ENCODE data around the gene PRPF31.

The PRPF31 gene

GRCh38 chr19:54108496-54108895, 7.1 kb upstream of the PRPF31 start:
- Histone ChIP-seq H2BK15ac (ENCODE audit: low read length) (no peak overlapping the region), H3K4me1 (ENCODE audit: control insufficient read depth in 2 of 2, insufficient read depth in 1 of 2, low read depth in 1 of 2, low read length in 2 of 2) (no peaks in the 10 kb centered on the region), H3K9ac (ENCODE audit: low read depth, low read length, poor library complexity) (no peak overlapping the region), H2BK120ac (ENCODE audit: low read depth, low read length) (no peak overlapping the region), H3K23ac (ENCODE audit: low read depth, low read length, poor library complexity) (no peak overlapping the region), H3K14ac (ENCODE audit: low read length) (no peak overlapping the region), H4K91ac (ENCODE audit: low read depth, low read length, poor library complexity) (no peak overlapping the region), H3K27ac (replicated peaks; ENCODE audit: low read length) (no peak overlapping the region), H3K79me1 (ENCODE audit: low read depth, low read length) (peaks cover 1% of the 10 kb centered on the region), H3K4ac (ENCODE audit: low read length) (no peak overlapping the region), H3K18ac (ENCODE audit: low read length) (no peak overlapping the region), H3K27me3 (ENCODE audit: control insufficient read depth in 3 of 3, insufficient read depth in 3 of 3, low read depth in 1 of 3, low read length in 3 of 3) (no peaks in the 10 kb centered on the region), H3K4me2 (ENCODE audit: insufficient read depth, low read length, poor library complexity, severe bottlenecking) (no peak overlapping the region), H3K9me3 (replicated peaks in 1 of 2; ENCODE audit: control insufficient read depth in 2 of 2, insufficient read depth in 1 of 2, low read depth in 1 of 2, low read length in 2 of 2) (no peaks in the 10 kb centered on the region), H2AFZ (ENCODE audit: low read length) (no peak overlapping the region), H2BK12ac (ENCODE audit: low read length) (no peak overlapping the region), H3K36me3 (replicated peaks in 1 of 2; ENCODE audit: control insufficient read depth in 2 of 2, insufficient read depth in 2 of 2, low read length in 2 of 2) (peaks cover 48 to 72% of the 10 kb centered on the region in 2 donors), H3K4me3 (ENCODE audit: low read length in 2 of 2) (no peak overlapping the region), H2AK5ac (ENCODE audit: low read depth, low read length) (no peak overlapping the region), H4K8ac (ENCODE audit: low read depth, low read length) (peak overlapping the region; percentile 48), H2BK5ac (ENCODE audit: low read length) (peak overlapping the region; percentile 78)
- no peak for DNase-seq (ENCODE audit: low spot score)
- no CpG with 5 or more reads among the region's 7 CpGs for WGBS, 2 donors (ENCODE audit: extremely low coverage in 2 of 2, insufficient read length in 2 of 2, insufficient replicate concordance in 1 of 2)

GRCh38 chr19:54109651-54110050, 5.9 kb upstream of the PRPF31 start:
- WGBS, 2 donors (ENCODE audit: extremely low coverage in 2 of 2, insufficient read length in 2 of 2, insufficient replicate concordance in 1 of 2) = no CpG with 5 or more reads among the region's 6 CpGs
- Histone ChIP-seq H3K14ac (ENCODE audit: low read length) (no peak overlapping the region), H3K79me1 (ENCODE audit: low read depth, low read length) (peaks cover 3% of the 10 kb centered on the region)

GRCh38 chr19:54114340-54115108, 1.0 kb upstream of the PRPF31 start:
- Histone ChIP-seq H3K4me3 (ENCODE audit: low read length in 2 of 2) (peak overlapping the region; percentile 64 to 91), H3K23ac (ENCODE audit: low read depth, low read length, poor library complexity) (peak overlapping the region; percentile 48), H4K91ac (ENCODE audit: low read depth, low read length, poor library complexity) (no peak overlapping the region), H3K9me3 (replicated peaks in 1 of 2; ENCODE audit: control insufficient read depth in 2 of 2, insufficient read depth in 1 of 2, low read depth in 1 of 2, low read length in 2 of 2) (no peaks in the 10 kb centered on the region), H3K4ac (ENCODE audit: low read length) (no peak overlapping the region), H3K79me1 (ENCODE audit: low read depth, low read length) (peaks cover 11% of the 10 kb centered on the region), H2AFZ (ENCODE audit: low read length) (peak overlapping the region; percentile 92), H2BK15ac (ENCODE audit: low read length) (no peak overlapping the region), H2BK12ac (ENCODE audit: low read length) (no peak overlapping the region), H2BK5ac (ENCODE audit: low read length) (peak overlapping the region; percentile 71), H2AK5ac (ENCODE audit: low read depth, low read length) (peak overlapping the region; percentile 10), H3K4me2 (ENCODE audit: insufficient read depth, low read length, poor library complexity, severe bottlenecking) (peak overlapping the region; percentile 80), H3K36me3 (replicated peaks in 1 of 2; ENCODE audit: control insufficient read depth in 2 of 2, insufficient read depth in 2 of 2, low read length in 2 of 2) (peaks cover 21 to 52% of the 10 kb centered on the region in 2 donors), H2BK120ac (ENCODE audit: low read depth, low read length) (no peak overlapping the region), H3K27ac (replicated peaks; ENCODE audit: low read length) (no peak overlapping the region), H4K8ac (ENCODE audit: low read depth, low read length) (no peak overlapping the region), H3K27me3 (ENCODE audit: control insufficient read depth in 3 of 3, insufficient read depth in 3 of 3, low read depth in 1 of 3, low read length in 3 of 3) (no peaks in the 10 kb centered on the region), H3K9ac (ENCODE audit: low read depth, low read length, poor library complexity) (peak overlapping the region; percentile 79), H3K18ac (ENCODE audit: low read length) (peak overlapping the region; percentile 27), H3K14ac (ENCODE audit: low read length) (no peak overlapping the region), H3K4me1 (ENCODE audit: control insufficient read depth in 2 of 2, insufficient read depth in 1 of 2, low read depth in 1 of 2, low read length in 2 of 2) (peaks cover 3 to 4% of the 10 kb centered on the region in 2 donors)
- WGBS, 2 donors (ENCODE audit: extremely low coverage in 2 of 2, insufficient read length in 2 of 2, insufficient replicate concordance in 1 of 2) = no CpG with 5 or more reads among the region's 28 CpGs
- DNase-seq (ENCODE audit: low spot score) = no peak

More at GRCh38 chr19:54109651-54110050, 5.9 kb upstream of the PRPF31 start:
- Histone ChIP-seq H3K18ac (ENCODE audit: low read length) (no peak overlapping the region), H3K36me3 (replicated peaks in 1 of 2; ENCODE audit: control insufficient read depth in 2 of 2, insufficient read depth in 2 of 2, low read length in 2 of 2) (peaks cover 48 to 78% of the 10 kb centered on the region in 2 donors), H2AFZ (ENCODE audit: low read length) (no peak overlapping the region), H4K8ac (ENCODE audit: low read depth, low read length) (no peak overlapping the region), H3K4me3 (ENCODE audit: low read length in 2 of 2) (no peak overlapping the region), H3K4me2 (ENCODE audit: insufficient read depth, low read length, poor library complexity, severe bottlenecking) (no peak overlapping the region), H2BK5ac (ENCODE audit: low read length) (no peak overlapping the region), H3K27me3 (ENCODE audit: control insufficient read depth in 3 of 3, insufficient read depth in 3 of 3, low read depth in 1 of 3, low read length in 3 of 3) (no peaks in the 10 kb centered on the region), H2BK12ac (ENCODE audit: low read length) (no peak overlapping the region), H3K4me1 (ENCODE audit: control insufficient read depth in 2 of 2, insufficient read depth in 1 of 2, low read depth in 1 of 2, low read length in 2 of 2) (no peaks in the 10 kb centered on the region), H2BK120ac (ENCODE audit: low read depth, low read length) (no peak overlapping the region), H2AK5ac (ENCODE audit: low read depth, low read length) (no peak overlapping the region), H3K23ac (ENCODE audit: low read depth, low read length, poor library complexity) (peak overlapping the region; percentile 73), H3K9ac (ENCODE audit: low read depth, low read length, poor library complexity) (no peak overlapping the region), H3K27ac (replicated peaks; ENCODE audit: low read length) (no peak overlapping the region), H2BK15ac (ENCODE audit: low read length) (no peak overlapping the region), H3K9me3 (replicated peaks in 1 of 2; ENCODE audit: control insufficient read depth in 2 of 2, insufficient read depth in 1 of 2, low read depth in 1 of 2, low read length in 2 of 2) (no peaks in the 10 kb centered on the region), H3K4ac (ENCODE audit: low read length) (no peak overlapping the region), H4K91ac (ENCODE audit: low read depth, low read length, poor library complexity) (no peak overlapping the region)
- DNase-seq (ENCODE audit: low spot score) = no peak

- no peak overlapping the region for H3K27ac ChIP-seq (replicated peaks; ENCODE audit: low read length)
- H4K8ac ChIP-seq (ENCODE audit: low read depth, low read length) = no peak overlapping the region
- no peak overlapping the region for H2BK12ac ChIP-seq (ENCODE audit: low read length)
- H3K18ac ChIP-seq (ENCODE audit: low read length) = no peak overlapping the region
- H3K9ac ChIP-seq (ENCODE audit: low read depth, low read length, poor library complexity) = no peak overlapping the region
- H4K91ac ChIP-seq (ENCODE audit: low read depth, low read length, poor library complexity) = no peak overlapping the region
- no peak overlapping the region for H3K4me3 ChIP-seq (ENCODE audit: low read length in 2 of 2)
- H3K4ac ChIP-seq (ENCODE audit: low read length) = no peak overlapping the region
- no peak overlapping the region for H2BK5ac ChIP-seq (ENCODE audit: low read length)
- no peak overlapping the region for H3K23ac ChIP-seq (ENCODE audit: low read depth, low read length, poor library complexity)
- H3K4me1 ChIP-seq (ENCODE audit: control insufficient read depth in 2 of 2, insufficient read depth in 1 of 2, low read depth in 1 of 2, low read length in 2 of 2) = peaks cover 3 to 4% of the 10 kb centered on the region in 2 donors
- H3K14ac ChIP-seq (ENCODE audit: low read length) = no peak overlapping the region
- H3K27me3 ChIP-seq (ENCODE audit: control insufficient read depth in 3 of 3, insufficient read depth in 3 of 3, low read depth in 1 of 3, low read length in 3 of 3) = no peaks in the 10 kb centered on the region
- WGBS, 2 donors (ENCODE audit: extremely low coverage in 2 of 2, insufficient read length in 2 of 2, insufficient replicate concordance in 1 of 2) = no CpG with 5 or more reads among the region's 10 CpGs
- H3K4me2 ChIP-seq (ENCODE audit: insufficient read depth, low read length, poor library complexity, severe bottlenecking) = no peak overlapping the region
- no peak for DNase-seq (ENCODE audit: low spot score)
- no peak overlapping the region for H2AK5ac ChIP-seq (ENCODE audit: low read depth, low read length)
- H3K9me3 ChIP-seq (replicated peaks in 1 of 2; ENCODE audit: control insufficient read depth in 2 of 2, insufficient read depth in 1 of 2, low read depth in 1 of 2, low read length in 2 of 2) = no peaks in the 10 kb centered on the region
- H3K79me1 ChIP-seq (ENCODE audit: low read depth, low read length) = peaks cover 10% of the 10 kb centered on the region
- H2BK120ac ChIP-seq (ENCODE audit: low read depth, low read length) = no peak overlapping the region
- no peak overlapping the region for H2BK15ac ChIP-seq (ENCODE audit: low read length)
- H2AFZ ChIP-seq (ENCODE audit: low read length) = no peak overlapping the region
- H3K36me3 ChIP-seq (replicated peaks in 1 of 2; ENCODE audit: control insufficient read depth in 2 of 2, insufficient read depth in 2 of 2, low read length in 2 of 2) = peaks cover 50 to 78% of the 10 kb centered on the region in 2 donors
These were observed 5.7 kb downstream of the PRPF31 start for GRCh38 chr19:54121259-54121658.

Measured in neuronal stem cell (in vitro differentiated cells).